Nephron progenitor cell (in vitro differentiated cells): ENCODE data around the gene MPST.
A peak's percentile ranks its signal among the peaks of the same experiment; 100 is the strongest.

Source experiments
- DNase-seq: peaks from one replicate; pipeline ENCODE4 v3.0.0; 2021
- H3K27ac Mint-ChIP-seq: 2 replicates; pipeline ENCODE4 v1.8.0; 2021; ENCODE audit warnings: mild to moderate bottlenecking, moderate library complexity, mixed read lengths
- H3K27me3 Mint-ChIP-seq: 2 replicates; pipeline ENCODE4 v1.8.0; 2021; ENCODE audit warnings: mild to moderate bottlenecking, low read depth, mixed read lengths; ENCODE audit not compliant: poor library complexity
- H3K36me3 Mint-ChIP-seq: 2 replicates; pipeline ENCODE4 v1.8.0; 2021; ENCODE audit warnings: low read depth, mixed read lengths
- H3K4me1 Mint-ChIP-seq: 2 replicates; pipeline ENCODE4 v1.8.0; 2021; ENCODE audit warnings: mixed read lengths
- H3K4me3 Mint-ChIP-seq: 2 replicates; pipeline ENCODE4 v1.8.0; 2021; ENCODE audit warnings: mild to moderate bottlenecking, moderate library complexity, mixed read lengths
- H3K9me3 Mint-ChIP-seq: 2 replicates; pipeline ENCODE4 v1.8.0; 2021; ENCODE audit warnings: mild to moderate bottlenecking, moderate library complexity, mixed read lengths
- CTCF ChIP-seq: fragments of 200-600 bp; sonication (generic); IDR thresholded peaks from 2 replicates; pipeline ENCODE4 v1.5.0; 2021; ENCODE audit warnings: antibody characterized with exemption

The MPST gene

GRCh38 chr22:37048133-37048532, 28.6 kb downstream of the MPST start:
- no peak for DNase-seq
- no peak overlapping the region for H3K27ac Mint-ChIP-seq
- H3K36me3 Mint-ChIP-seq, result no peaks in the 10 kb centered on the region
- H3K9me3 Mint-ChIP-seq, result no peaks in the 10 kb centered on the region
- H3K27me3 Mint-ChIP-seq, result peaks cover 8% of the 10 kb centered on the region
- peaks cover 33% of the 10 kb centered on the region for H3K4me1 Mint-ChIP-seq
- no peak for TF ChIP-seq CTCF
- no peak overlapping the region for H3K4me3 Mint-ChIP-seq

GRCh38 chr22:37049224-37049623, 29.7 kb downstream of the MPST start:
- no peak for TF ChIP-seq CTCF
- H3K4me1 Mint-ChIP-seq, result peaks cover 29% of the 10 kb centered on the region
- H3K27me3 Mint-ChIP-seq, result peaks cover 9% of the 10 kb centered on the region
- no peak for DNase-seq
- H3K27ac Mint-ChIP-seq, result no peak overlapping the region
- no peaks in the 10 kb centered on the region for H3K9me3 Mint-ChIP-seq
- H3K36me3 Mint-ChIP-seq, result no peaks in the 10 kb centered on the region
- no peak overlapping the region for H3K4me3 Mint-ChIP-seq

- Mint-ChIP-seq H3K9me3 (no peaks in the 10 kb centered on the region), H3K27ac (no peak overlapping the region), H3K36me3 (no peaks in the 10 kb centered on the region), H3K27me3 (peaks cover 6% of the 10 kb centered on the region), H3K4me3 (peak overlapping the region; percentile 88), H3K4me1 (peaks cover 19% of the 10 kb centered on the region)
- no peak for TF ChIP-seq CTCF
- no peak for DNase-seq
Measured at GRCh38 chr22:37050913-37051312, 31.4 kb downstream of the MPST start.

- peak within 1 kb of the TSS; percentile 13 for H3K27ac Mint-ChIP-seq
- H3K27me3 Mint-ChIP-seq, result peaks cover 6% of the 10 kb centered on the region
- TF ChIP-seq CTCF, result no peak
- no peaks in the 10 kb centered on the region for H3K9me3 Mint-ChIP-seq
- H3K4me3 Mint-ChIP-seq, result peak within 1 kb of the TSS; percentile 88
- H3K4me1 Mint-ChIP-seq, result peaks cover 19% of the 10 kb centered on the region
- H3K36me3 Mint-ChIP-seq, result no peaks in the 10 kb centered on the region
- DNase-seq, result peak; percentile 74
Measured at GRCh38 chr22:37051391-37052385, 32.1 kb downstream of the MPST start, which contains the start of gene KCTD17. Gene KCTD17, plus strand, starts transcription at chr22:37051742. Its CDS starts 19 bp downstream, at chr22:37051761.

GRCh38 chr22:37052386-37053309, 33.1 kb downstream of the MPST start:
- Mint-ChIP-seq H3K27me3 (peaks cover 6% of the 10 kb centered on the region), H3K36me3 (no peaks in the 10 kb centered on the region), H3K4me1 (peaks cover 15% of the 10 kb centered on the region), H3K4me3 (peak overlapping the region; percentile 88), H3K27ac (peak overlapping the region; percentile 13), H3K9me3 (no peaks in the 10 kb centered on the region)
- TF ChIP-seq CTCF, result no peak
- no peak for DNase-seq
